AG09309 (cell line): ENCODE measurements around the gene GAS6.

Experiments used
- DNase-seq: peaks from one replicate; pipeline ENCODE4 v3.0.0-alpha.2; 2010; ENCODE audit warnings: low read depth
- H3K4me3 ChIP-seq: 2 replicates; pipeline ENCODE4 v1.5.1; 2011; ENCODE audit warnings: mild to moderate bottlenecking, low read depth, low read length, moderate library complexity; ENCODE audit not compliant: control insufficient read depth
- TF ChIP-seq, protein P1 (sequence below): IDR thresholded peaks from 2 replicates; pipeline ENCODE4 v1.5.1; 2011; ENCODE audit warnings: mild to moderate bottlenecking, low read depth, low read length, inconsistent platforms; ENCODE audit not compliant: insufficient read depth, control insufficient read depth; ENCODE audit errors: missing control alignments

GAS6 gene

DNA sequence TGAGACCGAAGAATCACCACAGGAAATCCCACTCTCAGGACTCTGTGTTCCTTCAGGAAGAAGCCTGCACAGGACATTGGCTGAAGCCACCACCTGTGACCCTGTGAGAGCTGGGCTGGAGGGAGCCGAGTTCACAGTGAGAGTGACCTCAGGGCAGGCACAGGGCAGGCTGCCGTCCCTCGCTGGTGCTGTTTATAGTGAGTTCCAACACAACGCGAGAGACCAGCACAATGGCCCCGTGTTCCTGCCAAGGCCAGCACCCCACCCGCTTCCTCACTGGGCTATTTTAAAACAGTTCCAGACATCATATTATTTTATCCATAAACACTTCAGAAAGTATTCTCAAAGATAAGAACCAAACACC lies 18.4 kb upstream of the GAS6 start:
- DNase-seq: no peak
- no peak overlapping the region for H3K4me3 ChIP-seq
- TF ChIP-seq, protein P1, sequence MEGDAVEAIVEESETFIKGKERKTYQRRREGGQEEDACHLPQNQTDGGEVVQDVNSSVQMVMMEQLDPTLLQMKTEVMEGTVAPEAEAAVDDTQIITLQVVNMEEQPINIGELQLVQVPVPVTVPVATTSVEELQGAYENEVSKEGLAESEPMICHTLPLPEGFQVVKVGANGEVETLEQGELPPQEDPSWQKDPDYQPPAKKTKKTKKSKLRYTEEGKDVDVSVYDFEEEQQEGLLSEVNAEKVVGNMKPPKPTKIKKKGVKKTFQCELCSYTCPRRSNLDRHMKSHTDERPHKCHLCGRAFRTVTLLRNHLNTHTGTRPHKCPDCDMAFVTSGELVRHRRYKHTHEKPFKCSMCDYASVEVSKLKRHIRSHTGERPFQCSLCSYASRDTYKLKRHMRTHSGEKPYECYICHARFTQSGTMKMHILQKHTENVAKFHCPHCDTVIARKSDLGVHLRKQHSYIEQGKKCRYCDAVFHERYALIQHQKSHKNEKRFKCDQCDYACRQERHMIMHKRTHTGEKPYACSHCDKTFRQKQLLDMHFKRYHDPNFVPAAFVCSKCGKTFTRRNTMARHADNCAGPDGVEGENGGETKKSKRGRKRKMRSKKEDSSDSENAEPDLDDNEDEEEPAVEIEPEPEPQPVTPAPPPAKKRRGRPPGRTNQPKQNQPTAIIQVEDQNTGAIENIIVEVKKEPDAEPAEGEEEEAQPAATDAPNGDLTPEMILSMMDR: no peak

- no peak for DNase-seq
- TF ChIP-seq, protein P1: no peak
- no peak overlapping the region for H3K4me3 ChIP-seq
Observed at GRCh38 chr13:113881614-113882266, 17.9 kb upstream of the GAS6 start.

DNA sequence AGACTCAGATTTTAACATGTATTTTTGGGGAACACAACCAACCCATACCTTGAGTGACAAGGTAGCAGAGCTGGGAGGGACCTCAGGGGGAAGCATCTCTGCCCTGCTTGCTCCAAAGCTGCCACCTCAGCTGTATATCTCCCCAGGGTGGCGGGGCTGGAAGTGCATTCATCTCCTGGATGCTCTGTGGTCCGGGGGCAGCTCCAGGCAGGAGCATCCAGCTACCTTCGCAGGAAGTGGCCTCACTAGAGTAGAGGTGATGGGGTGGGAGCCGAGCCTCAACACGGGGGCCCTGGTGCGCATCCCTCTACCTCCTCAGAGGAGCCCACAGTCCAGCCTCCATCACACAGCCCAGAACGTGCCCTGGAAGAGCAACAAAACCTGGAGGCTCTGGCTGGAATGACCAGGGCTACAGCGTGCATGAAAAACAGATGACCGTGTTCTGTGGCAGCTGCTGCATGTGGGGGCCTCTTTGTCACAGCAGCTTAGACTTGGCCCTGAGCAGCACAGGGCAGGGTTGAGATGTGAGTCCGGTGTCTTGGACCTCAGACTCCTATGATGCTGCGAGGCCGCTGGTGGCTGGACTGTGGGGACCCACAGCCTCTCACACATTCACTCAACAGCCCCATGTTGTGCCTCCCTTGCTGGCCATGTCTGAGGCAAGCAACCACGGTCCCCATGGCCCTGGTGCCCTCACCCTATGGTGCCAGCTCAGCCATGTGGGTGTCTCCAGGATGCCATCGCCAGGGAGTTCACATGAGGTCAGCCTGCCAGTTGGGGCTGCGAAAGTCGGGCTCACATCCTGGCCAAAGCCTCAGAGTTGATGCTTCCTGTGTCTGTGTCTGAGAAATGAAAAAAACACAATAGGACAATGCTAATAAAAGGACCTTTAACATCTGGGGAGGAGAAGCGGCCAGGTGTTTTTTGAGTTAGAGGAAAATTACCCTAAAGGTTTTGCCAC lies 17.1 kb upstream of the GAS6 start:
- H3K4me3 ChIP-seq: no peak overlapping the region
- DNase-seq: no peak
- TF ChIP-seq, protein P1: no peak

DNA sequence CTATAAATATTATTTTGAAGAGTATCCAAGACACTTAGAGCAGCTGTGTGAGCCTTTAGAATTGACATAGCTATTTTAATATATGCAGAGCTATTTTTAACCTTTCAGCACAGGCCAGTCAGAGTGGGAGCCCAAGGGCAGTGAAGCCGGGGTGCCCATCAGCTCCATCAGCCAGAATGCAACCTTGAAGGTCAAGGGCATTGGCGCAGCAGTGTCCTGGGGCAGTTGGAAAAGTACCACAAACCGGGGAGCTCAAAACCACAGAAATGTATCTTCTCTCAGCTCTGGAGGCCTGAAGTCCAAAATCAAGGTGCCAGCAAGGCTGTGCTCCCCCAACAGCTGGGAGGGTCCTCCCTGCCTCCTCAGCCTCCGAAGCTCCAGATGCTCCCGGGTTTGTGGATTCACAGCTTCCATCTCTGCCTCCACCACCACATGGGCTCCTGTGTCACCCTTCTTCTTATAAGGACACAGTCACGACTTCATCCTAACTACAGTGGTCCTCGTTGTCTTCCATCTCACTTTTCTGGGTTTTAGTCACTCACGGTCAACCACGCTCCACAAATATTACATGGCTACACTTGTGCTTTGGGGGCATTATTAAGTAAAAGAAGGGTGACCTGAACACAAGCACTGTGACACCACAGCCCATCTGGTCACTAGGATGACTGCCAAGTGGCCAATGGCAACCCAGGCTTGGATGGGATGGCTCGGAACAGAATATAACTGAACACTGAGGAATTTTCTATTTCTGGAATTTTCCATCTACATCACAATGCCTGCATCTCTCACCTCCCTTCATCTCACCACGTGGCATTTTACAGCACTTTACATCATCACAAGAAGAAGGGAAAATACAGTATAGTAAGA lies 15.9 kb upstream of the GAS6 start:
- TF ChIP-seq, protein P1: no peak
- DNase-seq: no peak
- no peak overlapping the region for H3K4me3 ChIP-seq

GRCh38 chr13:113879017-113879416 lies 15.1 kb upstream of the GAS6 start:
- no peak for DNase-seq
- TF ChIP-seq, protein P1: no peak
- no peak overlapping the region for H3K4me3 ChIP-seq
